AG09319 (cell line): ENCODE data around the gene UBAC2.

Experiments used
- DNase-seq: peaks from one replicate; pipeline ENCODE4 v3.0.0-alpha.2; 2010; ENCODE audit warnings: low read depth; ENCODE audit errors: extremely low read depth
- TF ChIP-seq, protein P1 (sequence below): IDR thresholded peaks from 2 replicates; pipeline ENCODE4 v1.5.1; 2011; ENCODE audit warnings: low read depth, mild to moderate bottlenecking, inconsistent platforms, low read length, moderate library complexity

UBAC2 gene

DNA sequence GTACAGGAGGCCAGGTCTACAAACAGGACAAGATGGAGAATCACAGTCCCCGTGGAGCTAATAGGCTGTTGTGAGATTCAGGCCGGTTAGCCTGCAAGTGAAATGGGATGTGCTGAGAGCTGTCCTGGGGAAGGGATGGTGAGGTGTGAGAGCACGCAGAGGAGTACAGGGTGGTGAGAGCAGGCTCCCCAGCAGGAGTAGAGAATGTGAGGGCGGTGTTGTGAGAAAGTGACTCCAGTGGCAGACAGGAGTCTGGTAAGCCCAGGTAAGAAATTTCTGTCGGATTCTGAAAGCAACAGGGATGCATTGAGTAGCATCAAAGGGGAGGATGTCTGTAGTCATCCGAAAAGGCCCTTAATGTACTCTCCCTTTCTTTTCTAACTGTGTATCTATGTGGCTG, 157.3 kb downstream of the UBAC2 start:
- TF ChIP-seq, protein P1, sequence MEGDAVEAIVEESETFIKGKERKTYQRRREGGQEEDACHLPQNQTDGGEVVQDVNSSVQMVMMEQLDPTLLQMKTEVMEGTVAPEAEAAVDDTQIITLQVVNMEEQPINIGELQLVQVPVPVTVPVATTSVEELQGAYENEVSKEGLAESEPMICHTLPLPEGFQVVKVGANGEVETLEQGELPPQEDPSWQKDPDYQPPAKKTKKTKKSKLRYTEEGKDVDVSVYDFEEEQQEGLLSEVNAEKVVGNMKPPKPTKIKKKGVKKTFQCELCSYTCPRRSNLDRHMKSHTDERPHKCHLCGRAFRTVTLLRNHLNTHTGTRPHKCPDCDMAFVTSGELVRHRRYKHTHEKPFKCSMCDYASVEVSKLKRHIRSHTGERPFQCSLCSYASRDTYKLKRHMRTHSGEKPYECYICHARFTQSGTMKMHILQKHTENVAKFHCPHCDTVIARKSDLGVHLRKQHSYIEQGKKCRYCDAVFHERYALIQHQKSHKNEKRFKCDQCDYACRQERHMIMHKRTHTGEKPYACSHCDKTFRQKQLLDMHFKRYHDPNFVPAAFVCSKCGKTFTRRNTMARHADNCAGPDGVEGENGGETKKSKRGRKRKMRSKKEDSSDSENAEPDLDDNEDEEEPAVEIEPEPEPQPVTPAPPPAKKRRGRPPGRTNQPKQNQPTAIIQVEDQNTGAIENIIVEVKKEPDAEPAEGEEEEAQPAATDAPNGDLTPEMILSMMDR, result no peak
- DNase-seq, result no peak

DNA sequence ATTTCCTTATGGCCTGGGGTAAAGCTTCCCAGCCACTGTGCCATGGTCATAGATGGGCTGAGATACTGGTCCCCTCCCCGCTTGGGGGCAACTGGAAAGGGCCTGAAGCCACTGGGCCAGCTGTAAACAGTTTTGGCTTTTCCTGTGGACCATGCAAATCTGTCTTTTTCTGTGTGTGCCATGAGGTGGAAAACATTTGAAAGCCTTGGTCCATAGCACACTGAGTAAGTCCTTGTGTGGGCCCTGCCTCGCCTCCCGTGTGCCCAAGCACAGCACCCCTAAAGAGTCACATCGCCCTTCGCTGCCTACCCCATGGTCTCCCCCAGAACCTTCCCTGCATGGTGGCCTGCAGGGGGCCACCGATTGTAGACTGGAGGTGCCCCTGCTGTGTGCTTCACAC, 158.9 kb downstream of the UBAC2 start:
- TF ChIP-seq, protein P1, result no peak
- DNase-seq, result no peak

DNA sequence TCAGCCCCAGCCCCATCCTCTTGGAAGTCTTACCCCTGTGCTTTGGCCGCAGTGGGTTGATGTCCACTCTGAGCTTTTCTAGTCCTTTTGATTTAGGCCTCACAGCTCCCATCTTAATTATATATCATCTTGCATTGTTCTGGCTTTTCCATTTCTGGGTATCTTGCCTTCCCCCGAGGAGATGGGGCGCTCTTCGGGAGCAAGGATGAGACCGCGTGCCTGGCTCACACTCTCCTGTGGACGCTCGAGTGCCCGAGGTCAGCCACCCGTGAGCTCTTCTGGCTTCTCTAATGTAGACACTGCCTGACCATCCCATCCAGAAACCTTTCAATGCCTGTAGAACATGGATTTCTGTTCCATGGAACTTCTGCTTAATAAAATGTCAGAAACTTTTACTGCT, 160.0 kb downstream of the UBAC2 start:
- TF ChIP-seq, protein P1, result no peak
- no peak for DNase-seq

DNA sequence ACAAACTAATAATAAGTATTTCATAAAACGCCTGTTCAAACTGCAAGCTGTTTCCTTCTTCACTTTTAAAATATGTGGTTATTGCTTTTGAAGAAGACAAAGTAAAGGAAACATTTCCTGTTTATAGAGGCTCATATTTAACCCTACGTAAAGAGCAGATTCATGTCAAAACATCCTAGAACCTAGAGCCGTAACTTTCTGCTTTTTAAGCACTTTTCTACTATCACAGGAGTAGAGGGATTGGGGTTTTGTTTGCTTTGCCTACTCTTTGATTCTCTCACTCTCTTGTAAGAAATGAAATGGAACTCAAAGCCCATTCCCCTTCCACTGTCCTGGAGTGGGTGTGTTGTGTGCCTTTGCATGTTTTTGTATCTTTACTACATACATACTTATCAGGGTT, 160.5 kb downstream of the UBAC2 start:
- no peak for DNase-seq
- TF ChIP-seq, protein P1, result no peak

DNA sequence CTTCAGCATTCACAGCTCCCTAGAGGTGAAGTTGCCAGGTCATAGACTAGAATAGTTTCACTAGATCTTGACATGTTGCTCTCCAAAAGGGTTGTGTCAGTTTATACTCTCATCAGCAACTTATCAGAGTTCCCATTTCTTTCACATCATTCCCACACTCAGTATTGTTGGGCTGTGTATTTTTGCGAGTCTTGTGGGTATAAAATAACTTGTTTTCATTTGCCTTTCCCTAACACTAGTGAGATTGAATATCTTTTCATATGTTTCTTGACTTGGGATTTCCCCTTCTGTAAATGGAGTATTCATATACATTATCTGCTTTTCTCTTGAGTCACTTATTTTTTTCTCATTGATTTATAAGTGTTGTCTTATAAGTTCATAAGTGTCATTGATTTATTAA, 161.7 kb downstream of the UBAC2 start:
- TF ChIP-seq, protein P1, result no peak
- DNase-seq, result no peak

DNA sequence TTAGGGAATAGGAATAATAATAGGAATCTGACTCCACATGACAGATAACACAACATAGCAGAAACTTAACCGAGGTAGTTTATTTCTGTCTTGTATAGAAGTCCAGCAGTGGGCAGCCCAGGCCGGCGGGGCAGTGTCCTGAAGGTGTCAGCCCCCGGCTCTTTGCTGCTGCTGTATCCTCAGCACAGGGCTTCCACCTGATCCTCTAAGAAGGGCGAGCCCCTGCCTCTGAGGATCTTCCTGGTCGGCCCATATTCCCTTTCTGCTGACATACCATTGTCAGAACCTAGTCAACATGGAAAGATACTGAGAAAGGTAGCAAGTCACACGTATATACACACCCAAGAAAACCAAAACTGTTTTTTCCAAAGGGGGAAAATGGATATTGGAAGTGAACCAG, 162.7 kb downstream of the UBAC2 start:
- TF ChIP-seq, protein P1, result no peak
- DNase-seq, result no peak

DNA sequence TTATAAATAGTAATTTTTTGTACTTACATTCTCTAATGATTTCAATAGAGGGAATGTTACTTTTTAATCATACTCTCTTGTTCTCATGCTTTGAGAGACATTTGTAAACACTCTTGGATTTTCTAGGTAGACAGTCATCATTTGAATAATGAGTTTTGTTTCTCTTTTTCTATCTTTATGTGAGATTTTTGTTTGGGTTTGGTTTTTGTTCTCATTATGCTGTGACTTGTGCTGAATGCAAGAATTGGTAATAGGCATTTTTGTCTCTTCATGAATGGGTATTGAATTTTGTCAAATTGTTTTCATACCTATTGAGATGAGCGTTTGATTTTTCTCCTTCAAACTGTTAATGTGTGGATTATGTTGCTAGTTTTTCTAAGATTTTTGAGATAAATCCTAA, 163.3 kb downstream of the UBAC2 start:
- DNase-seq, result no peak
- TF ChIP-seq, protein P1, result no peak
